GM21737 (cell line): Measurements from ENCODE around the gene LMTK3.

Experiments
- ATAC-seq: cut with Tn5 transposase; IDR thresholded peaks from one replicate; pipeline ENCODE4 v1.9.1; 2021; ENCODE audit warnings: mild to moderate bottlenecking, moderate library complexity; ENCODE audit not compliant: unreplicated experiment

LMTK3 gene

GRCh38 chr19:48473161-48473966, 38.3 kb downstream of the LMTK3 start:
- ATAC-seq = no peak

- ATAC-seq = no peak
Observed at GRCh38 chr19:48471836-48472235, 39.8 kb downstream of the LMTK3 start.

DNA sequence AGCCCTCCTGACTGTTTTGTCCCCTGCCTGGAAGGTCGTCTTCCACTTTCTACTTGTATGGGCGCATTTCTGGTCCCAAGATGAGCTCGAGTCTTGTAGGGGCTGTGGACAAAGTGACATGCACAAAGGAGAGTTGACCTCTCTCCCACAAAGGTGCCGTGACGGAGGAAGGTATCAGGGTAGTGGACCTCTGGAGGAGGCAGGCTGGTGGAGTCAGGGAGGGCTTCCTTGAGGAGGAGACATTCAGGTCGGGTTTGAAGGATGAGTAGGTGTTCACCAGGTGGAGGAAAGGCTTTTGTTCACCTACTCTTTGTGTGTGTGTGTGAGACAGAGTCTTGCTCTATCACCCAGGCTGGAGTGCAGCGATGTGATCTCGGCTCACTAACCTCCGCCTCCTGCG, 40.8 kb downstream of the LMTK3 start:
- ATAC-seq = no peak

DNA sequence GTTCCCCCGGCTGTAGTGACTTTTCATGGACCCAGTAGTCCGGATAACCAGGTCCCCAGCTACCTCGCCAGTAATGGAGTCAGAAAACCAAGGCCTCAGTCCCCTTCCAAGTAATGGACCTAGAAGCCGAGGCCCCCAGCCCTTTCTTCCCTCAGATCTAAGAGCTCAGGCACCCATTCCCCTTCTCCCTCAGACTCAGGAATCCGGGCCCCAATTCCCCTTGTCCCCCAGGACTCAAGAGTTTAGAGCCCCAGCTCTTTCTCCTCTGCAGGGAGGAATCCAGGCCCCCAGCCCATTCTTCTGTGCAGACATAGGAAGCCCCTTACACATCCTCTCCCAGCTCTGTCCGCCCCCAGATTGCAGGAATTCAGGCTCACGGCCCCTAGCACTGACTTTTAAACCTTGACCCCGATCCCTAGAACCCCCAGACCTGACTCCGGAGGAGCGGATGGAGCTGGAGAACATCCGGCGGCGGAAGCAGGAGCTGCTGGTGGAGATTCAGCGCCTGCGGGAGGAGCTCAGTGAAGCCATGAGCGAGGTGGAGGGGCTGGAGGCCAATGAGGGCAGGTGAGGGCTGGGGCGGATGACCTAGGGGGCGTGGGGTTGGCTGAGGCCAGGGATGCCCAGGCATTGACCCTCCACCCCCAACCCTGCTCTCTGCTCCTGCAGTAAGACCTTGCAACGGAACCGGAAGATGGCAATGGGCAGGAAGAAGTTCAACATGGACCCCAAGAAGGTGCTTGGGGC, 41.5 kb downstream of the LMTK3 start:
- ATAC-seq = no peak

- peak; percentile 18 for ATAC-seq
Observed at GRCh38 chr19:48469289-48469881, 42.2 kb downstream of the LMTK3 start, which contains the start of gene CYTH2. CYTH2 (plus strand) TSS chr19:48469369; CDS start chr19:48469508, 139 bp downstream.

GRCh38 chr19:48468772-48469288, 42.8 kb downstream of the LMTK3 start:
- ATAC-seq = peak; percentile 85

DNA sequence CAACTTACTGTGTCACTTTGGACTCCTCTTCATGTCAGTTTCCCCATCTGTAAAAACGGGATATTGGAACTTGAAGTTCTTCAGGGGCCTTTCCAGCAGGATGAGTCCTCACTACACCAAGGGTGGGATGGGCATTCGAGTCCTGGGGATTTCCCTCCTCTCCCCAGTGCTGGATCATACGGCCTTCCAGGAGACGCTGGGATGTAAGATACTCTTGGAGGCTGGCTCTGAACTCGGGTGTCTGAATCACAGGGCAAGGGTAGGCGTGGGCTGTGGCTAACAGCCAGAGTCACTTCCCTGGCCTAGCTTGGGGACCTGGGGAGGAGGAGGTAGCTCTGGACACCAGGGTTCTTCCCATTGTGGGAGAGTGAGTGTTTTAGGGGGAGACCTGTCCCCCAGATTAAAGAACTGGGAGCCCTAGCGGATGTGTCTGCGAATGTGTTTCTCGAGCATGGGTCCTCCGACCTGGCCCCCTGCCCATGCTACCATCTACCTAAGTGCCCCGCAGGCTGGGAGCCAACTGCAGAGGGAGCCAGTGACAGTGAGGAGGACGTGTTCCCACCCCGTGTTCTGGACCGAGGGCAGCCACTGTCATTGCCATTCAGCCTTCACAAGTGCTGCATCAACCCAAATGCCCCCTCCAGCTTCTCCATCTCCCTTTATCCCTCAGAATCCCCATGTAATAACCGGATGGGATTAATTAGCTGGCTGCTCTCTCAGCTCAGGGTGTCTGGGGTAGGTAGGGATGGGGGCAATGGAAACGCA, 44.9 kb downstream of the LMTK3 start:
- ATAC-seq = no peak

DNA sequence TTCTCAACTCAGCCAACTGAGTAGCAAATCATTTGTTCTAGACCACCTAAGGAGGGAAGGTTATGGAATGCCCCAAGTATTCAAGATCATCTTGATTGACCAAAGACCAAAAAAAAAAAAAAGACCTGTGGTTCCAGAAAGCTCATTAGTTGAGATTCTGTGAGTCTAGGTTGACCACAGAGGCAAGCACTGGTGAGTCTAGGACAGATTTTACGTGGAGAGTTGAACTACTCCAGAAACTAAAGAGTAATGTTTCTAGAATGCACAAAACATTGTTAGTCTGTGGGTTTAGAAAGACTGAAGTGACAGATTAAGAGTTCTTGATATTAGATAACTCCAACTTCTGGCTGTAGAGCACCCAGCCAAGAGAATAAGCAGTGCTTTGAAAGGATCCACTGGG, 46.4 kb downstream of the LMTK3 start:
- no peak for ATAC-seq

- ATAC-seq = no peak
Observed at GRCh38 chr19:48461982-48462655, 49.5 kb downstream of the LMTK3 start.

GRCh38 chr19:48461651-48461981, 50.0 kb downstream of the LMTK3 start:
- no peak for ATAC-seq

GRCh38 chr19:48458016-48458415, 53.6 kb downstream of the LMTK3 start:
- no peak for ATAC-seq

- ATAC-seq = no peak
Observed at GRCh38 chr19:48456864-48457263, 54.8 kb downstream of the LMTK3 start.

DNA sequence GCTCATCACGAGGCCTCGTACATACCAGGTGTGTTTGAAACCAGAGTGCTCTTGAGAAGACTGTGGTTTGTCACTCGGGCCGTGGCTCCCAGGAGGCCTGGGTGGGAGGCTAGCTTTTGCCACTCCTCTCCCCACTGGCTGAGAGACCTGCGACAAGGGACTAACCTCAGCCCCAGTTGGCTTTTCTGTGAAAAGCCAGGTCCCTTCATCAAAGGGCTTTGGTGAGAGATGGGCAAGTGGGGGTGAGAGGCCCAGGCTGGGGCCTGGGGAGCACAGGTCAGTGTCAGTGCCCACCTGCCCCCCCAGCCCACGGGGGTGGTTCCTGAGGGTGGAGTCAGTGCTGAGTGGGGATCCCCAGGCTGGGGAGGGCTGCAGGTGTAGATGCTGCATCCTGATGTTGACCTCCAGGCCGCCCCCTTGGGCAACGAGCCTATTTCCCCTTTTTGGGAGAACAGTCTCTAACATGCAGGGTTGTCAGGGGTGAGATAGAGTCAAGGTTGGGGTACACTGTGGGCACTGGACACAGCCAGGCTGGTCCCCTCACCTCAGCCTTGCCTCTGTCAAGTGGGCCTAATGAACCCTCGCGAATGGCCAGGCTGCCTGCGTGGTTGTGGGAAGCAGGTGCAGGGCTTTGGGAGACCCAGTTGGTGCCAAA, 55.6 kb downstream of the LMTK3 start:
- ATAC-seq = no peak

DNA sequence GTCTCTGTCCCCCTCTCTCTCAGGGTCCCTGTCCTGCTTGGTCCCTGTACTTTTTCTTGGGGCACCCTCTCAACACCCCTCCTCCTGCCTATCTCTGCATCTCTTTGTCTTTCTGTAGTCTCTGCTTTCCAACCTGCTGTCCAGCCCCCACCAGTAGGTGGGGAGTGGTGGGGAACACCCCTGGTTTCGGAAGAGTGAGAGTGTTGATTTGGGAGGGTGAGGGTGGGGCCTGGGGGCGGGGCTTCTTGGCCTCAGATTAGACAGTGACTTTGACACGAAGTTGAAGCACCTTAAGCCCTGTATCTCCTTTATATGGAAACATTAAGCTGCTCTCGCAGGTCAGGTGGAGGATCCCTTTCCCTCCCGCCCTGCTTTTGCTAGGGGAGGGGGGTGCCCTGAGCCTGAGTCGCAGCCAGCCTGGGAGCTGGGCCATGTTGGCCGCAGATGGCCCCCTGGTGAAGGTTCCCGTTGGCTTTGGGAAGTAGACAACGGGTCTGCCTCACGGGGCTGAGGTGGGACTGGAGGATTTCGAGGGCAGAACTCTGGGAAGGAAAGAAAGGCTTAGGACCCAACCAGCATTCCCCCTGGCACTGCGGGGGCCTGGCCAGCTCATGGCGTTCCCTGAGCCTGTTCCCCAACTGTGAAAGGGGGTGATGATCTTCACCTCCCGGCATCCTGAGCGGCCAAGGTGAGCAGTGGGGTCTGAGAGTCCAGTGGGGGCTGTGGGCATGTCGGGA, 56.3 kb downstream of the LMTK3 start, which contains the start of gene KCNJ14:
Gene KCNJ14, plus strand, starts transcription at position 404 of the 737 bp plus-strand sequence. CDS start 6,151 bp downstream, outside the sequence.
- ATAC-seq = no peak

GRCh38 chr19:48454150-48454730, 57.4 kb downstream of the LMTK3 start:
- ATAC-seq = no peak

DNA sequence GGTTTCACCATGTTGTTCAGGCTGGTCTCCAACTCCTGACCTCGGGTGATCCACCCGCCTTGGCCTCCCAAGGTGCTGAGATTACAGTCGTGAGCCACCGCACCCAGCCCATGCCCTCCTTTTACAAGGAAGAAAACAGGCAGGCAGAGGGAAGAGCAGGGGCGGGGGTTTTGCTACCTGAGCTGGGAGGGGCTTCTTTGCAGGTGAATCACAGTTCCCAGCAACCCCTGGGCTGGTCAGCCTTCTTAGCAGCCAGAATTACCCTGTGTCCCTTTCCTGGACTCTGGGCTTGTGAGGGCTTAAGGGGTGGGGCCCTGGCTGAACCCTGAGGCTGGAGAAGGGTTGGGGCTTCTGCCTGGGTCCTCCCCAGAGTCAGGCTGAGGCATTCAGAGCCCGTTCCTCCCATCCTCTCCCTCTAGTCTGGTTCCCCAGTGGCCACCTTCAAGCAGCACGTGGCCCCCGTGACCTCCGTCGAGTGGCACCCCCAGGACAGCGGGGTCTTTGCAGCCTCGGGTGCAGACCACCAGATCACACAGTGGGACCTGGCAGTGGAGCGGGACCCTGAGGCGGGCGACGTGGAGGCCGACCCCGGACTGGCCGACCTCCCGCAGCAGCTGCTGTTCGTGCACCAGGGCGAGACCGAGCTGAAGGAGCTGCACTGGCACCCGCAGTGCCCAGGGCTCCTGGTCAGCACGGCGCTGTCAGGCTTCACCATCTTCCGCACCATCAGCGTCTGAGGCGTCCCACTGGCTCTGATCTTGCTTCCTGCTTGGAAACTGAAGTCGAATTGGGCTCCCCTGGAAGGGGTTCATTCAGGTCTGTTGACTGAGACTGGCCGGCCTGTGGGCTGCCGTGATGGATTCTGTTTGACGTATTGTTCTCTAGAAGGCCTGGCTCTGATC, 59.1 kb downstream of the LMTK3 start:
- ATAC-seq = no peak

GRCh38 chr19:48451624-48452023, 60.0 kb downstream of the LMTK3 start:
- no peak for ATAC-seq

DNA sequence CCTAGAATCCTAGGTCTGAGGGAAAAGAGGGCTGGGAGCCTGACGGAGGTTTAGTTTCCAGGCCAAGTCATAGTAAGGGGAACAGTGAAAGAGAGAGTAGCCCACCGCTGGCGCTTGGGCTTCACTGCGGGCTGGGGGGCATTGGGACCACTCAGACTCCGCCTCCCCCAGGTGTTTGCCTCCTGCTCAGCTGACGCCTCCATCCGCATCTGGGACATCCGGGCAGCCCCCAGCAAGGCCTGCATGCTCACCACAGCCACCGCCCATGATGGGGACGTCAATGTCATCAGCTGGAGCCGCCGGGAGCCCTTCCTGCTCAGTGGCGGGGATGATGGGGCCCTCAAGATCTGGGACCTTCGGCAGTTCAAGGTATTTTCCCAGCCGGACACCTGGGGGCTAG, 60.8 kb downstream of the LMTK3 start:
- no peak for ATAC-seq
